Vagina (tissue), 2 donors: ENCODE measurements around the gene C2CD2.

Experiments used
- POLR2A ChIP-seq, 2 donors: fragments of 450-650 bp; IDR thresholded peaks; one replicate each; pipeline ENCODE4 v1.6.1; 2017; ENCODE audit warnings: antibody characterized with exemption in 2 of 2, mild to moderate bottlenecking in 2 of 2, moderate library complexity in 2 of 2
- POLR2AphosphoS5 ChIP-seq, 2 donors: sonication (generic); formaldehyde crosslinking; IDR thresholded peaks; one replicate each; pipeline ENCODE4 v1.9.0; 2017; ENCODE audit warnings: antibody characterized with exemption in 2 of 2, mild to moderate bottlenecking in 2 of 2, low read depth in 1 of 2; ENCODE audit not compliant: insufficient read depth in 1 of 2
- TF ChIP-seq, protein P1 (sequence below), 3 experiments: fragments of 450-650 bp in 2 of 3; fragments of 200-600 bp in 1 of 3; sonication (generic) in 1 of 3; IDR thresholded peaks; one replicate each; pipeline ENCODE4 v1.5.1; 2017 to 2019; ENCODE audit warnings: antibody characterized with exemption in 3 of 3, mild to moderate bottlenecking in 2 of 3, moderate library complexity in 2 of 3

DNA sequence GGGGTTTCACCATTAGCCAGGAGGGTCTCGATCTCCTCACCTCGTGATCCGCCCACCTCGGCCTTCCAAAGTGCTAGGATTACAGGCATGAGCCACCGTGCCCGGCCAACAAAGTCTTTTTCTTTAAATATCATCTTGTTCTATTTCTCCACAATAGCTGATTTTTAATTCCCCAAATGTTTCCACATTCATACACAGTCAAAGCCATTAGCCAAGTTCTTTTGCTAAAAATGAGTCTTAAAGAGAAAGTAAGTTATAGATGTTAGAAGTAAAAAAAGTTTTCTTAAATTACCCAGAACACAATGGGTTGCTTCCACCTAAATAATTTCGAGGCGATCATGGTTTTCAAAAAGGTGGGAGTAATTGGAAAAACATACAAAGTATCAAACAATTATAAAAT lies 30.6 kb downstream of the C2CD2 start:
- TF ChIP-seq, protein P1, sequence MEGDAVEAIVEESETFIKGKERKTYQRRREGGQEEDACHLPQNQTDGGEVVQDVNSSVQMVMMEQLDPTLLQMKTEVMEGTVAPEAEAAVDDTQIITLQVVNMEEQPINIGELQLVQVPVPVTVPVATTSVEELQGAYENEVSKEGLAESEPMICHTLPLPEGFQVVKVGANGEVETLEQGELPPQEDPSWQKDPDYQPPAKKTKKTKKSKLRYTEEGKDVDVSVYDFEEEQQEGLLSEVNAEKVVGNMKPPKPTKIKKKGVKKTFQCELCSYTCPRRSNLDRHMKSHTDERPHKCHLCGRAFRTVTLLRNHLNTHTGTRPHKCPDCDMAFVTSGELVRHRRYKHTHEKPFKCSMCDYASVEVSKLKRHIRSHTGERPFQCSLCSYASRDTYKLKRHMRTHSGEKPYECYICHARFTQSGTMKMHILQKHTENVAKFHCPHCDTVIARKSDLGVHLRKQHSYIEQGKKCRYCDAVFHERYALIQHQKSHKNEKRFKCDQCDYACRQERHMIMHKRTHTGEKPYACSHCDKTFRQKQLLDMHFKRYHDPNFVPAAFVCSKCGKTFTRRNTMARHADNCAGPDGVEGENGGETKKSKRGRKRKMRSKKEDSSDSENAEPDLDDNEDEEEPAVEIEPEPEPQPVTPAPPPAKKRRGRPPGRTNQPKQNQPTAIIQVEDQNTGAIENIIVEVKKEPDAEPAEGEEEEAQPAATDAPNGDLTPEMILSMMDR (IDR thresholded peaks at IDR 0.05), result no peak
- TF ChIP-seq POLR2A (IDR thresholded peaks at IDR 0.05) (no peak), POLR2AphosphoS5 (IDR thresholded peaks at IDR 0.05; ENCODE audit: insufficient read depth in 1 of 2, low read depth in 1 of 2) (no peak)
